Measurements from ENCODE around the gene ZBTB12. TPM values are rescaled to one million over a fixed set of nuclear protein-coding genes. Genes with fewer than 3 reads are reported as not detected.

The ZBTB12 gene
- total and polyA plus RNA-seq, 2 of the 13 experiments (the other 11 are each of a cell fraction or from before 2014, with no cell fraction given), result 4.8 to 6.0 TPM

GRCh38 chr6:31865205-31866118, 36.4 kb downstream of the ZBTB12 start (continued):
- TF ChIP-seq HDAC2 (CRISPR knock-in tag; IDR thresholded peaks at IDR 0.05) (peak; percentile 95), ZNF773 (CRISPR knock-in tag; IDR thresholded peaks at IDR 0.05; ENCODE audit: borderline replicate concordance) (no peak), GABPA (IDR thresholded peaks at IDR 0.05; ENCODE audit: low read depth, low read length) (no peak), GABPA (CRISPR knock-in tag; IDR thresholded peaks at IDR 0.05; ENCODE audit: low read depth) (no peak), ZNF619 (CRISPR knock-in tag; IDR thresholded peaks at IDR 0.05) (no peak), ZNF564 (CRISPR knock-in tag; IDR thresholded peaks at IDR 0.05) (0 out of 2 replicates have a peak, but pooled peaks have one; percentile 3), NFIC (IDR thresholded peaks at IDR 0.05; ENCODE audit: low read length) (peak; percentile 31; the same call in 1 of the 2 replicates), GZF1 (CRISPR knock-in tag; IDR thresholded peaks at IDR 0.05) (peak; percentile 71; the same call in 1 of the 2 replicates), YEATS2 (CRISPR knock-in tag; IDR thresholded peaks at IDR 0.05; ENCODE audit: borderline replicate concordance) (no peak), ZFP1 (CRISPR knock-in tag; IDR thresholded peaks at IDR 0.05) (no peak), ELF4 (CRISPR knock-in tag; IDR thresholded peaks at IDR 0.05; ENCODE audit: borderline replicate concordance) (no peak), HHEX (CRISPR knock-in tag; IDR thresholded peaks at IDR 0.05) (no peak), GLMP (CRISPR knock-in tag; IDR thresholded peaks at IDR 0.05; ENCODE audit: borderline replicate concordance) (no peak), E2F5 (CRISPR knock-in tag; conservative IDR thresholded peaks at IDR 0.05) (no peak), HMGA1 (CRISPR knock-in tag; conservative IDR thresholded peaks at IDR 0.05) (no peak), ASH2L (IDR thresholded peaks at IDR 0.05; ENCODE audit: insufficient read length, low read depth, low read length) (peak; percentile 88), CTCF (CRISPR knock-in tag; IDR thresholded peaks at IDR 0.05) (peak; percentile 68), ZBTB14 (CRISPR knock-in tag; IDR thresholded peaks at IDR 0.05) (no peak), CC2D1A (CRISPR knock-in tag; IDR thresholded peaks at IDR 0.05) (no peak), SNRNP70 (IDR thresholded peaks at IDR 0.05; ENCODE audit: low read depth, low read length) (no peak), NR0B2 (CRISPR knock-in tag; IDR thresholded peaks at IDR 0.05) (peak; percentile 38; the same call in 1 of the 2 replicates), ZFP36L1 (CRISPR knock-in tag; IDR thresholded peaks at IDR 0.05) (no peak), PHF20 (CRISPR knock-in tag; IDR thresholded peaks at IDR 0.05) (peak; percentile 62), POLR2G (IDR thresholded peaks at IDR 0.05; ENCODE audit: low read depth, low read length) (peak; percentile 74), ZMYM4 (CRISPR knock-in tag; IDR thresholded peaks at IDR 0.05) (peak; percentile 71; the same call in 1 of the 2 replicates), SMYD3 (CRISPR knock-in tag; IDR thresholded peaks at IDR 0.05) (no peak)

All from HepG2 (cell line).